Measurements from ENCODE around the gene COL8A2. TPM values are rescaled to one million over a fixed set of nuclear protein-coding genes. Genes with fewer than 3 reads are reported as not detected.

Gene COL8A2
- total RNA-seq, 4 donors from 2014 or later, result 43.3 to 57.8 (median 50.6) TPM

DNA sequence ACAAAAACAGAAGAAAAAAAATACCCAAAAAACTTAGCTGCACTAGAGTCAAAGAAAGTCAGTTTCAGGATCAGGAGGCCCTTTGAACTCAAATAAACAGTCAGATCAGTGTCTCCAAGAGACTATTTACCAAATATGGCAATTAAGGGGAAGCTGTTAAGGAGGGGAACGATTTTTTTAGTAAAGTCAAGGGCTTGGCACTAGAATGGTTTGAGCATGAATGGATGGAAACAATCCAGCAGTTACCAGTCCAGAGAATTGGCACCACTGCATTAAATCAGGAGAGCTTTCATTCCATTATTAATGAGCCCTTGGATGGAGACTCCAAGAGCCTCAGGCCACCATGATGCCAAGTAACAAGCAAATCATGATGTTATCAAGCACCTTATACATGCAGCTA, 17.1 kb upstream of the COL8A2 start:
- H3K27me3 ChIP-seq, result no peaks in the 10 kb centered on the region

DNA sequence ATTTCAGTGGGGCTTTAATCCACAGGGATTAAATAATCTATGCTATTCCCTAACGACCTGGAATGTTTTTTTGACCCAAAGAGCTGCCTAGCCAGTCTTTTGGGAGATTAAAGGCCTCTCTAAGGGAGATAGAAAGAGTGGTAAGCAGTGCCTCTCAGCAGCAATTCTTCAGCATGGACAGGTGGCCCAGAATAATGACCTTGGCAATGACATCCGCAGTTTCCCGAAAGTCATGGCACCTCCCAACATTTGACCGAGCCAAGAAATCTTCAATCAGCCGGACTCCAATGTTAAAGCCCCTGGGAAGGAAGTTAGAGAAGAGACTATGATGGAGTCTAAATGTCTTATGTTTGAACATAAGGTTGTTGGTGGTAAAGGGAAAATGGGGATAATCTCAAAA, 14.5 kb upstream of the COL8A2 start:
- 63% methylated on average over 1 of the region's 5 CpGs; no CpG with 5 or more reads in 1 of the 2 donors for WGBS, 2 donors (ENCODE audit: low coverage in 1 of 2)
- H3K27ac ChIP-seq, result peak overlapping the region in 2 of 4 donors; percentile 4 to 41
- H3K9me3 ChIP-seq, result no peaks in the 10 kb centered on the region
- peaks cover 10 to 81% (median 28%) of the 10 kb centered on the region in 3 donors for H3K4me1 ChIP-seq
- H3K4me3 ChIP-seq, result no peak overlapping the region
- no peaks in the 10 kb centered on the region for H3K27me3 ChIP-seq
- ATAC-seq, result no peak
- no peak for TF ChIP-seq POLR2AphosphoS5 (IDR thresholded peaks at IDR 0.05)
- H3K36me3 ChIP-seq, result peaks cover 0 to 41% of the 10 kb centered on the region in 2 donors

More for the DNA sequence above, 17.1 kb upstream of the COL8A2 start:
- Histone ChIP-seq H3K36me3 (peaks cover 0 to 36% of the 10 kb centered on the region in 2 donors), H3K4me3 (no peak overlapping the region), H3K4me1 (peaks cover 6 to 61% (median 6%) of the 10 kb centered on the region in 3 donors), H3K27ac (peak overlapping the region in 1 of 4 donors; percentile 29), H3K9me3 (no peaks in the 10 kb centered on the region)
- TF ChIP-seq POLR2AphosphoS5 (IDR thresholded peaks at IDR 0.05) (no peak), POLR2A (IDR thresholded peaks at IDR 0.05) (no peak), EP300 (IDR thresholded peaks at IDR 0.05) (no peak)
- TF ChIP-seq, protein P1, sequence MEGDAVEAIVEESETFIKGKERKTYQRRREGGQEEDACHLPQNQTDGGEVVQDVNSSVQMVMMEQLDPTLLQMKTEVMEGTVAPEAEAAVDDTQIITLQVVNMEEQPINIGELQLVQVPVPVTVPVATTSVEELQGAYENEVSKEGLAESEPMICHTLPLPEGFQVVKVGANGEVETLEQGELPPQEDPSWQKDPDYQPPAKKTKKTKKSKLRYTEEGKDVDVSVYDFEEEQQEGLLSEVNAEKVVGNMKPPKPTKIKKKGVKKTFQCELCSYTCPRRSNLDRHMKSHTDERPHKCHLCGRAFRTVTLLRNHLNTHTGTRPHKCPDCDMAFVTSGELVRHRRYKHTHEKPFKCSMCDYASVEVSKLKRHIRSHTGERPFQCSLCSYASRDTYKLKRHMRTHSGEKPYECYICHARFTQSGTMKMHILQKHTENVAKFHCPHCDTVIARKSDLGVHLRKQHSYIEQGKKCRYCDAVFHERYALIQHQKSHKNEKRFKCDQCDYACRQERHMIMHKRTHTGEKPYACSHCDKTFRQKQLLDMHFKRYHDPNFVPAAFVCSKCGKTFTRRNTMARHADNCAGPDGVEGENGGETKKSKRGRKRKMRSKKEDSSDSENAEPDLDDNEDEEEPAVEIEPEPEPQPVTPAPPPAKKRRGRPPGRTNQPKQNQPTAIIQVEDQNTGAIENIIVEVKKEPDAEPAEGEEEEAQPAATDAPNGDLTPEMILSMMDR (IDR thresholded peaks at IDR 0.05), result no peak
- 20% methylated on average over 1 of the region's 1 CpG for WGBS, 2 donors (ENCODE audit: low coverage in 1 of 2)
- ATAC-seq, result no peak

DNA sequence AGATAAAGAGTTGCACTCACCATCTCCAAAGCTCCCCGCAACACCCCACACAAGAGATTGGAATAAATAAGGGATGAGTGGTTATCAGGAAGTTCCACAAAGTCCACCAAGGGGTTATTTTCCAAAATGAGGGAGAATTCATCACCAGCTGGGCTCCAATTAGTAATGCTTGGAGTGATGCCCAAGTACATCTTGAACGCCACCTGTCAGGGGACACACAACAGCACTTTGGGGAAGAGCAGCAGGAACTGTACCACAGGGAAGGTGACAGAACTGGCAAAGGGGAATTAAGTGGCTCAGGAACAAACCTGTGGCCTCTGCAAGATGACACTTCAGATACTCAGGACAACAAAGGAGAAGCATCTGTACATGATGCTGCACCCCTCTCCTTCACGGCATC, 12.8 kb upstream of the COL8A2 start:
- no peaks in the 10 kb centered on the region for H3K9me3 ChIP-seq
- H3K27me3 ChIP-seq, result no peaks in the 10 kb centered on the region
- 63 to 82% methylated on average over 2 to 3 of the region's 3 CpGs for WGBS, 2 donors (ENCODE audit: low coverage in 1 of 2)
- H3K27ac ChIP-seq, result peak overlapping the region in 3 of 4 donors; percentile 61 to 82 (median 80)
- TF ChIP-seq POLR2A (IDR thresholded peaks at IDR 0.05), result no peak
- TF ChIP-seq POLR2AphosphoS5 (IDR thresholded peaks at IDR 0.05), result no peak
- TF ChIP-seq, protein P1 (IDR thresholded peaks at IDR 0.05), result no peak
- TF ChIP-seq EP300 (IDR thresholded peaks at IDR 0.05), result no peak
- H3K4me3 ChIP-seq, result no peak overlapping the region
- peaks cover 0 to 41% of the 10 kb centered on the region in 2 donors for H3K36me3 ChIP-seq
- ATAC-seq, result no peak
- H3K4me1 ChIP-seq, result peaks cover 10 to 85% (median 32%) of the 10 kb centered on the region in 3 donors

DNA sequence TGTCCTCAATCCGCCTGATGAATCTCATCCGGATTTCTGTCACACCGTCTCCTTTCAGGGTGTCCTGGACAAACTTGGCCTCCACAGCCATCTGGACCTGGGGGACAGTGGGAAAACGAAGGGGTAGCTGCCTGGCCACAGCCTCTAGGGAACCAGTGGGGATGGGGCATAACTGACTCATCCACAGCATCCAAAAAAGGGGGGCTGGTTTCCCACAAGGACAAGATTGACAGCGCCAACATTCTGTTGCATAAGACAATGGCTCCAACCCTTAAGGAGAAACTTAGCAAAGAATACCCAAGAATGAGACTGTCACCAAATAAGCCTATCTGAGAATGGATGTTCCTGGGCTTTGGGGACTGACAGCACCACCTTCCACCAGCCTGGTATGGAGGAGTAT, 12.2 kb upstream of the COL8A2 start:
- peak; percentile 5 for TF ChIP-seq POLR2AphosphoS5 (IDR thresholded peaks at IDR 0.05)
- TF ChIP-seq, protein P1 (IDR thresholded peaks at IDR 0.05), result no peak
- Histone ChIP-seq H3K4me3 (no peak overlapping the region), H3K36me3 (peaks cover 0 to 41% of the 10 kb centered on the region in 2 donors), H3K27ac (peak overlapping the region; percentile 34 to 82 (median 70)), H3K4me1 (peaks cover 8 to 79% (median 30%) of the 10 kb centered on the region in 3 donors), H3K9me3 (no peaks in the 10 kb centered on the region), H3K27me3 (no peaks in the 10 kb centered on the region)
- 54% methylated on average over 3 of the region's 5 CpGs; no CpG with 5 or more reads in 1 of the 2 donors for WGBS, 2 donors (ENCODE audit: low coverage in 1 of 2)
- no peak for ATAC-seq

DNA sequence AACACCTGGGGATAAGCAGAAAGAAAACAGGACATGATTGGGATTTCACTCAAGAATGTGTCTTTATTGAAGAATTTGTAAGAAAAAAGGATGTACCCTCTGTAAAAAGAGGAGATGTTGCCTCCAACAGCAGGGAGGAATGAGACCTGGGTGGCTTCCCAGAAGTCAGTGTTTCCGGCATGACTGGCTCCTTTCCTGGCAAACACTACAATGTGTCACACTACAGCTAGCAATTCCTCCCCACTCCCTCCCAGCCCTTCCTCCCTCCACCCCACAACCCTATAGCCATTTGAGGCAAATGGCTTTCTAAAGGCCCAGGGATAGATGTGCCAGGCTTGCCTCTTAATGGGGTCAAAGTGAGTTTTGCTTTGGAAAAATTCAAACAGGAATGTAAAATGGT, 11.5 kb upstream of the COL8A2 start:
- H3K27me3 ChIP-seq, result no peaks in the 10 kb centered on the region
- TF ChIP-seq POLR2AphosphoS5 (IDR thresholded peaks at IDR 0.05) (peak; percentile 93), POLR2A (IDR thresholded peaks at IDR 0.05) (no peak)
- peak; percentile 76 for ATAC-seq
- H3K9me3 ChIP-seq, result no peaks in the 10 kb centered on the region
- H3K4me3 ChIP-seq, result no peak overlapping the region
- 0 to 17% methylated on average over 1 of the region's 1 CpG for WGBS, 2 donors (ENCODE audit: low coverage in 1 of 2)
- H3K4me1 ChIP-seq, result peaks cover 8 to 74% (median 28%) of the 10 kb centered on the region in 3 donors
- H3K27ac ChIP-seq, result peak overlapping the region; percentile 34 to 82 (median 70)
- peaks cover 0 to 41% of the 10 kb centered on the region in 2 donors for H3K36me3 ChIP-seq

DNA sequence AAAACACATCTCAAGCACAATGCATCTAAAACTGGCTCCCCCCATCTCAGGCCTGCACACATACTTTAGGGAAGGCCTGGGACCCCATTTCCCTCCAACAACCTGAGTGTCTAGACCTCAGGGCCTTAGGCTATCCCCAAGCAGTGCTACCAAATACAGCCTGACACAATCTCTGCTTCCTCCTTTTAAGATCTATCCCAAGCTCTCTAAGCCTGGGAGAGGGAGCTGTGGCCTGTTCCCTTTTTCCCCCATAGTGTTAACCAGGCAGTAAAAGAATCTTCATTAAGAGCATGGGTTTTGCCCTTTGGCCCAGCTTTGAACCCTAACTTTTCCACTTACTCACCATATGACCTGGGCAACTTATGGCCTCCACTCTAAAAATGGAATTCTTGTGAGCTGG, 10.8 kb upstream of the COL8A2 start:
- ATAC-seq, result no peak
- no peak overlapping the region for H3K4me3 ChIP-seq
- peaks cover 0 to 41% of the 10 kb centered on the region in 2 donors for H3K36me3 ChIP-seq
- no peaks in the 10 kb centered on the region for H3K9me3 ChIP-seq
- no peak for TF ChIP-seq POLR2A (IDR thresholded peaks at IDR 0.05)
- TF ChIP-seq POLR2AphosphoS5 (IDR thresholded peaks at IDR 0.05), result no peak
- no peak for TF ChIP-seq EP300 (IDR thresholded peaks at IDR 0.05)
- TF ChIP-seq, protein P1 (IDR thresholded peaks at IDR 0.05), result no peak
- H3K27ac ChIP-seq, result peak overlapping the region; percentile 8 to 82 (median 70)
- peaks cover 8 to 67% (median 28%) of the 10 kb centered on the region in 3 donors for H3K4me1 ChIP-seq
- no peaks in the 10 kb centered on the region for H3K27me3 ChIP-seq
